Stimulated activated naive CD8-positive, alpha-beta T cell treated with anti-CD3 and anti-CD28 coated beads, Interleukin-15, Interleukin-2, amounts not matched to agents 100 ng/mL and 50 ng/mL, for 24 hours (primary cell): ENCODE measurements around the gene BRINP3.

Experiments used
- H3K27ac Mint-ChIP-seq: one replicate; pipeline ENCODE4 v1.8.0; 2021; ENCODE audit warnings: mild to moderate bottlenecking, mixed read lengths
- H3K27me3 Mint-ChIP-seq: one replicate; pipeline ENCODE4 v1.8.0; 2021; ENCODE audit warnings: mixed read lengths
- H3K36me3 Mint-ChIP-seq: one replicate; pipeline ENCODE4 v1.8.0; 2021; ENCODE audit warnings: low read depth, mixed read lengths
- H3K4me1 Mint-ChIP-seq: one replicate; pipeline ENCODE4 v1.8.0; 2021; ENCODE audit warnings: low read depth, mixed read lengths
- H3K4me3 Mint-ChIP-seq: one replicate; pipeline ENCODE4 v1.8.0; 2021; ENCODE audit warnings: mild to moderate bottlenecking, mixed read lengths
- H3K9me3 Mint-ChIP-seq: one replicate; pipeline ENCODE4 v1.8.0; 2021; ENCODE audit warnings: mixed read lengths

Gene BRINP3

DNA sequence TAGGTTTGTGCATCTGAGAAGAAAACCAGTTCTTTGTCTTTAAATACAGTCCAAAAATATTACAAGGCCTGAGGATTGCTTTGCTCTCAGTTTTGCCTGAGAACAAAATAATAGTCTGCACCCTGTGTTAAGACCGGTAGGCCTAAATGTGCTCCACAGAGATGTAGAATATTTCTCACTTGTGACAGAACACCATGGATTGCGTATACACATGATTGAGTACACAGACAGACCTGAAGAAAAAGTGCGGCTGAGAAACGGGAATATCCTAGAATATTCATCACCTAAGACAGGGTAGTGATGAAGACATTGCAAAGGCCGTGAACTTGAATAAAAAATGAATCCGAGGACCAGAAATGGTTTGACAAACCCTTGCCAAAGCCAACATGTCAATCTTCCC lies 155.4 kb downstream of the BRINP3 start:
- H3K27me3 Mint-ChIP-seq = no peaks in the 10 kb centered on the region
- no peak overlapping the region for H3K4me3 Mint-ChIP-seq
- peaks cover 7% of the 10 kb centered on the region for H3K9me3 Mint-ChIP-seq
- H3K36me3 Mint-ChIP-seq = no peaks in the 10 kb centered on the region
- H3K27ac Mint-ChIP-seq = no peak overlapping the region
- H3K4me1 Mint-ChIP-seq = no peaks in the 10 kb centered on the region

DNA sequence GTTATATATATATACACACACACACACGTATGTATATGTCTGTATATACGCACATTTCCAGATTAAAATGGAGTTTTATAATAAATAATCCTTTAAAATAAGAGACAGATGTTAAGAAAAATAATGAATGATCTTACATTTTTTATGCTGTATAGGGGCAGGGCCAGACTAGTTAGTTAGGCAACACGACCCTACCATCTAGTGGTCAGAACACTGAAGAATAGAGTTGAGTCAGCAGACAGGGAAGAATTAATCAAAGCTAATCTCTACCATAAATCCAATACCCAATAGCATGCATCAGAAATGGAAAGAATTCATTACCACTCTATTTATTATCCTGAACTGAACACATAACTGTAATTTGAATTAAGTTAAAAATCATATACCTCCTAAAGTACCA lies 156.7 kb downstream of the BRINP3 start:
- H3K27ac Mint-ChIP-seq = no peak overlapping the region
- H3K9me3 Mint-ChIP-seq = peaks cover 7% of the 10 kb centered on the region
- no peaks in the 10 kb centered on the region for H3K27me3 Mint-ChIP-seq
- H3K4me1 Mint-ChIP-seq = no peaks in the 10 kb centered on the region
- H3K36me3 Mint-ChIP-seq = no peaks in the 10 kb centered on the region
- H3K4me3 Mint-ChIP-seq = no peak overlapping the region

DNA sequence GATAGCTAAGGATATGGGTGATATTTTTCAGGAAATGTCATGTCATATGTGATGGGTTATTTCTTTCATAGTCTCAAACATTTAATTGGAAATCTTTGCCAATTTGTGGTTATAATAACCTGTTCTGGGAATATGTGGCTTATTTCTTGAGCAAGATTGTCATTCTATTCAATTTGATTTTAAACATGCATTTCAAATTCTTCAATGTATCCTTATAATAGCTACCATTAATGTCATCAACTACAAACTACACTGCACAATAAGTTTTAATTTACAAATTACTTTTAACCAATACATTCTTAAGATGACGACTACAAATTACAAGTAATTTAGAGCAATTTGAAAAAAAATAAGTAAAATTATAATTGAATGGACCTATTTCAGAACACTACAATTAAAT lies 164.9 kb downstream of the BRINP3 start:
- Mint-ChIP-seq H3K4me1 (no peaks in the 10 kb centered on the region), H3K27ac (no peak overlapping the region), H3K36me3 (no peaks in the 10 kb centered on the region), H3K4me3 (no peak overlapping the region), H3K9me3 (peaks cover 7% of the 10 kb centered on the region), H3K27me3 (no peaks in the 10 kb centered on the region)

DNA sequence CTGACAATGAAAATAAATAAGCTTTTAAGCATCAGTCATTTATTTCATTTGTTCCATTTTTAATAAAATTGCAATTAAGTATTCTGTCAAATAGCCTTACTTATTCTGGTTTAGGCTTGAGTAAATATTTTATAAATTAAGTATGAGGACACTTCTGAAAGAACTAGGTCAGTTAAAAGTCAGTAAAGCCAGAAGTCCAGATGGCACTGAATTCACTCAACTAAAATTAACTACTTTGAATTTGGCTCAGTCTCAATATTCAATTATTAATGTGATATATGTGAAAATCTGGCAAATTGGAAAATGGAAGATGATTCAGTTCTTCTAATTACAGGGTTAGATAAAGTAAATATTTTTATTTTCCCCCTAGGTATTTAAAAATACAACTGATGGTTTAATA lies 174.2 kb downstream of the BRINP3 start:
- no peaks in the 10 kb centered on the region for H3K36me3 Mint-ChIP-seq
- H3K4me3 Mint-ChIP-seq = no peak overlapping the region
- no peak overlapping the region for H3K27ac Mint-ChIP-seq
- no peaks in the 10 kb centered on the region for H3K27me3 Mint-ChIP-seq
- H3K9me3 Mint-ChIP-seq = peaks cover 3% of the 10 kb centered on the region
- no peaks in the 10 kb centered on the region for H3K4me1 Mint-ChIP-seq

DNA sequence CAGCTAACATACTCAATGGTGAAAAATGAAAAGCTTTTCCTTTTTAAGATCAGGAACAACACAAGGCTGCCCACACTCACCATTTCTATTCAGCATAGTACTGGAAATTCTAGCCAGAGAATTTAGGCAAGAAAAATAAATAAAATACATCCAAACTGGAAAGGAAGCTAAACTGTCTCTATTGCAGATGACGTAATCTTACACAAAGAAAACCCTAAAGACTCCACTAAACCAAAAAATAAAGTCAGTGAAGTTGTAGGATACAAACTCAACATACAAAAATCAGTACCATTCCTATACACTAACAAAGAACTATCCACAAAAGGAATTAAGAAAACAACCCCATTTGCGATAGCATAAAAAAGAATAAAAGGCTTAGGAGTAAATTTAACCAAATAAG lies 181.2 kb downstream of the BRINP3 start:
- H3K4me1 Mint-ChIP-seq = no peaks in the 10 kb centered on the region
- H3K27ac Mint-ChIP-seq = no peak overlapping the region
- H3K36me3 Mint-ChIP-seq = no peaks in the 10 kb centered on the region
- H3K4me3 Mint-ChIP-seq = no peak overlapping the region
- no peaks in the 10 kb centered on the region for H3K27me3 Mint-ChIP-seq
- H3K9me3 Mint-ChIP-seq = no peaks in the 10 kb centered on the region

DNA sequence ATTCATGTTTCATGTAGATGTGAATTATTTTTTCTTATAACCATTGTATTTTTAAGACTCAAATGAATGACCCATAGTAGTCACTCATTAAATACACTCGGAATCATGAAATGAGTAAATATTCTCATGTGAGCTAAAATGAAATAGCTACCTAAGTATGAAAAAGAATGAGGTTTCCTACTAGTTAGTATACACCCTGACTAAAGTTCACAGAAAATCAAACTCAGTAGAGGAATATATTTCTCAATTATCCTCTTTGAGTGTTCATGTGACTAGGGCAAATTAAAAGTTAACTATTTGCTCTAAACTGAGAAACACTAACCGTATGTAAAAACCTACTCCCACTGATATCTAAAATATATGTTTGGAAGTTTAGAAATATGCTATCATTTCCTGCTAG lies 187.8 kb downstream of the BRINP3 start:
- peaks cover 4% of the 10 kb centered on the region for H3K9me3 Mint-ChIP-seq
- H3K27ac Mint-ChIP-seq = no peak overlapping the region
- H3K27me3 Mint-ChIP-seq = no peaks in the 10 kb centered on the region
- no peaks in the 10 kb centered on the region for H3K4me1 Mint-ChIP-seq
- H3K36me3 Mint-ChIP-seq = no peaks in the 10 kb centered on the region
- no peak overlapping the region for H3K4me3 Mint-ChIP-seq

DNA sequence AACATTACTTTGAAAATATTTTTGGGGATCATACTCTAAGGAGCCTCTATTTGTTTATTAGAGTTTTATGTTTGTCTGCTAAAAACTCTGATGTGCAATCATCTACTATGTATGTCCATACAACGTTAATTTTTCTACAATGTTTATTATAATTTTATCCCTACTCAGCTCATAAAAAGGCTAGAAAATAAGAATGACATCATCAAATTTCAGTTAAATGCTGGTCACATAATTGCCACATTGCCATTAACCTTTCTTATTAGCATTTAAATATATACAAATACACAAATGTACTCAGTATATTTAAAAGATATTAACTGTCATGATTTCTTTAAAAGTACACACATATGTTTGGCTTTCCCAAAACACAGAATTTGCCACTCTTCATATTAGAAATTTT lies 191.6 kb downstream of the BRINP3 start:
- Mint-ChIP-seq H3K4me1 (no peaks in the 10 kb centered on the region), H3K36me3 (no peaks in the 10 kb centered on the region), H3K27me3 (no peaks in the 10 kb centered on the region), H3K4me3 (no peak overlapping the region), H3K27ac (no peak overlapping the region), H3K9me3 (peaks cover 8% of the 10 kb centered on the region)

DNA sequence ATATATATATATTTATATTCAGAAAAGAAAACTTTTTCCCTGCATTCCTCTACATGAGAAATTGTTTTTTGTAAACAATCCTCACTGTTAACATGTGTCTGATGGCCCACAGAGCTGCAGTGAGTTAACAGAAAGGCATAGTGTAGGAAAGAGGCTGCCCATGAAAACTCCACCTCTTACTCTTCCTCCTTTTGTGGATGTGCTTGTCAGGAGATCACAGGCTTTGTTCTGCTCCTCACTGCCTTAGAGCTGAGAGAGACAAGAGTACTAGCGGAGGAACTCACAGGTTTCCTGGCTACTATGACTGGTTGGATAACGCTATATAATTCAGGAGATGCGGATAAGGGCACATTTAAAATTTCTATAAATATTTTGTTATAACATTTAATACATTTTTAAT lies 200.6 kb downstream of the BRINP3 start:
- Mint-ChIP-seq H3K4me1 (no peaks in the 10 kb centered on the region), H3K27ac (no peak overlapping the region), H3K36me3 (no peaks in the 10 kb centered on the region), H3K9me3 (peaks cover 11% of the 10 kb centered on the region), H3K4me3 (no peak overlapping the region), H3K27me3 (no peaks in the 10 kb centered on the region)

DNA sequence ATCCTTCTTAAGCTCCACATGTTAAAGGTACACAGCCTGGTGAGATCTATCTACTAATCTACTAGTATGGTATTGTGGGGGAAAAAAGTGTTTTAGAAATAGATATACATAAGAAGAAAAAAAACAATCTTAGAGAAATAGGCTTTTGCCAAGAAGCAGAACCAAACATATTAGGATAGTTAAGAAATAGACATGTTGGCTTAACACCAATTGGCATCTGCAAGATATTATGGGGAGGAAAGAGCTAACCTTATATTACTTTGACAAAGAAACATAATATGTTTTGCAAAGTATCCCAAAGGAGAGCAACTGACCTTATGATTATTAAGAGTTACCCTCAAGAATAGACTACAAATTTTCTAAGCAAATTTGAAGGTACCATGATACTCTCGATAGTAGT lies 202.9 kb downstream of the BRINP3 start:
- no peak overlapping the region for H3K27ac Mint-ChIP-seq
- no peak overlapping the region for H3K4me3 Mint-ChIP-seq
- no peaks in the 10 kb centered on the region for H3K4me1 Mint-ChIP-seq
- peaks cover 6% of the 10 kb centered on the region for H3K9me3 Mint-ChIP-seq
- no peaks in the 10 kb centered on the region for H3K36me3 Mint-ChIP-seq
- H3K27me3 Mint-ChIP-seq = no peaks in the 10 kb centered on the region

DNA sequence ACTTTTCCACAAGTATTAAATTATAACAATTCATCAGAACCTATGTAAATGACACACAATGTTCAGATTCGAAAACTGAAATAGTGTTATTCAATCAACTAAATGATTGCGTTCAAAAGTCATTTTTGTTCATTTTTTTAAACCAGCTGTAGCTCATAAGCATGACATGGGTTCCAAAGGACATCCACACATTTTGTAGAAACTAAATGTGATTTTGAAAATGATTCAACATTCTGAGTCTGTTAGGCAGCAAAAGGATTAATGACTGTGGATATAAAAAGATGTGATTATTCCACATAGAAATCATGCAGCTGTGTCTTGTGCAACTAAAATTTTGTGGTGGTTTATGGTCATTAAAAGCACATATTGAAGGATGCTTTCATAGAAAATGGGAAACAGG lies 204.5 kb downstream of the BRINP3 start:
- no peaks in the 10 kb centered on the region for H3K36me3 Mint-ChIP-seq
- H3K4me3 Mint-ChIP-seq = no peak overlapping the region
- no peaks in the 10 kb centered on the region for H3K4me1 Mint-ChIP-seq
- peaks cover 9% of the 10 kb centered on the region for H3K9me3 Mint-ChIP-seq
- H3K27me3 Mint-ChIP-seq = no peaks in the 10 kb centered on the region
- no peak overlapping the region for H3K27ac Mint-ChIP-seq

DNA sequence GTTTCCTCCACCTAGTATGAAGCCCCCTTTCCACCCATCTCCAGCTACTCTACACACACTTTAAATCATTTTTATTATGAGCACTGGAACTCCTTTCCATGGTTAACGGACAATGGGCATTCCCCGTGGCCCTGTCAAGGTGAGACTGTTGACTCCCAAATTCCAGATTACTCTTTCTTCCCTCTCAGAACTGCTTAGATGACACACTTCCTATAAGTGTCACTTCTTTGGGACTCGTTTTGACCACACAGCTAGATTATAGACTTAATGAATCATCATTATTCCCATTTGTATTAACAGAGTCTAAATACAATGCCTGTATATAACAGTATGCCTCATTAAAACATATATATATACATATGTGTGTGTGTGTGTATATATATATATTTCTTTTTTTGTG lies 215.1 kb downstream of the BRINP3 start:
- H3K36me3 Mint-ChIP-seq = no peaks in the 10 kb centered on the region
- no peak overlapping the region for H3K4me3 Mint-ChIP-seq
- H3K9me3 Mint-ChIP-seq = peaks cover 7% of the 10 kb centered on the region
- H3K27ac Mint-ChIP-seq = no peak overlapping the region
- no peaks in the 10 kb centered on the region for H3K4me1 Mint-ChIP-seq
- H3K27me3 Mint-ChIP-seq = no peaks in the 10 kb centered on the region

DNA sequence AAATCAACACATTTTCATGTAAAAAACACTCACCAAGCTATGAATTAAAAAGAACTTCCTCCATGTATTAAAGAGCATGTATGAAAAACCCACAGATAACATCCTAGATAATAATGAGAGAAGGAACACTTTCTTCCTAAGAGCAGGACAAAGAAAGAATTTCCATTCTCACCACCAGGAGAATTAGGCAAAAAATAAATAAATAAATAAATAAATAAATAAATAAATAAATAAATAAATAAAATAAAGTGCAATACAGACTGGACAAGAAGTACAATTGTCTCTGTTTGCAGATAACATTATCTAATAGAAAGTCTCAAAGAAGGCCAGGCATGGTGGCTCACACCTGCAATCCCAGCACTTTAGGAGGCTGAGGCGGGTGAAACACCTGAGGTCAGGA lies 218.2 kb downstream of the BRINP3 start:
- Mint-ChIP-seq H3K27me3 (no peaks in the 10 kb centered on the region), H3K36me3 (no peaks in the 10 kb centered on the region)

DNA sequence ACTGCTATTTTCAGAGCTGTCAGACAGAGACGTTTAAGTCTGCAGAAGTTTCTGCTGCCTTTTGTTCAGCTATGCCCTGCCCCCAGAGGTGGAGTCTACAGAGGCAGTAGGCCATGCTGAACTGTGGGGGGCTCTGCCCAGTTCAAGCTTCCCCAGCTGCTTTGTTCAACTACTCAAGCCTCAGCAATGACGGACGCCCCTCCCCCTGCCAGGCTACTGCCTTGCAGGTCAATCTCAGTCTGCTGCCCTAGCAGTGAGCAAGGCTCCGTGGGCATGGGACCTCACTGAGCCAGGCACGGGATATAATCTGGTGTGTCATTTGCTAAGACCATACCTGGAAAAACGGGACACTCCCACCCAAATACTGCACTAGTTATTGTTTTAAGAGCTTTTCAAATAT lies 219.7 kb downstream of the BRINP3 start:
- H3K36me3 Mint-ChIP-seq = no peaks in the 10 kb centered on the region
- H3K9me3 Mint-ChIP-seq = peaks cover 22% of the 10 kb centered on the region
- H3K4me1 Mint-ChIP-seq = no peaks in the 10 kb centered on the region
- no peaks in the 10 kb centered on the region for H3K27me3 Mint-ChIP-seq
- no peak overlapping the region for H3K4me3 Mint-ChIP-seq
- no peak overlapping the region for H3K27ac Mint-ChIP-seq

More for the DNA sequence above, 218.2 kb downstream of the BRINP3 start:
- Mint-ChIP-seq H3K27ac (no peak overlapping the region), H3K4me3 (no peak overlapping the region), H3K4me1 (no peaks in the 10 kb centered on the region), H3K9me3 (peaks cover 18% of the 10 kb centered on the region)

DNA sequence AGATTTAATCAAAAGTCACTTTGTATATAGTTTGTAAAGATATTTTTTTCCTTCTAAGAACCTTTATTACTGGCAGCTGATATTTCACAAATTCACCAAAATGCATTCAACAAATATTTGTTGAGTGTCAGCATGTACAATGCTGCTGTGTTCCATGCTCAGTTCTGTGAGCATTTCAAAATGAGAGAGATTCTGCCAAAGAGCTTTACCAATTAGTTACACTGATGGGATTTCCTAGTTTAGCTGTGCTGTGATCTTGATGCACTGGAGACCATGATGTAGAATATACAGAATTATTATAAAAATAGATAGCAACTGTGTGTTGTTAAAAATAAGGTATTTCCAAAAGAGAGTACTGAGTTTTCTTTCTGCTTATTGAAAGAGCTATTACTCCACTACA lies 225.6 kb downstream of the BRINP3 start:
- H3K27me3 Mint-ChIP-seq = no peaks in the 10 kb centered on the region
- H3K9me3 Mint-ChIP-seq = peaks cover 19% of the 10 kb centered on the region
- H3K27ac Mint-ChIP-seq = no peak overlapping the region
- H3K4me1 Mint-ChIP-seq = no peaks in the 10 kb centered on the region
- no peak overlapping the region for H3K4me3 Mint-ChIP-seq
- no peaks in the 10 kb centered on the region for H3K36me3 Mint-ChIP-seq

DNA sequence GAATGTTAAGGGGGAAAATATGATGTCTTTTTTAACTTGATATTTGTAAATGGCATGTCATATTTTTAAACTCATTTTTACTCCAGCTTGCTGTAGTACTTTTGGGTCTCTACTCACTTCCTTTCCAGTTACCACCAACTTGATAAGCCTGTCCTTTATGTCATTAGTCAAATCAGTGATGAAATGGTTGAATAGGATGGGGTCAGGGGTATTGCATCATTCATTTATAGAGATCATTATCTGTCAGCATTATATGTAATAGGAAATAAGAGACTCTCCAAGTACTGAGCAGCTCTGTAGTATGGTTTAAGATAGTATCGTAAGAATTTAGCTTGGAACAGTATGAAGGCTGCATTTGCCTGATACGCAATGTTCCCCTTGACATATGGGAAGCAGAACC lies 227.3 kb downstream of the BRINP3 start:
- H3K9me3 Mint-ChIP-seq = peaks cover 11% of the 10 kb centered on the region

DNA sequence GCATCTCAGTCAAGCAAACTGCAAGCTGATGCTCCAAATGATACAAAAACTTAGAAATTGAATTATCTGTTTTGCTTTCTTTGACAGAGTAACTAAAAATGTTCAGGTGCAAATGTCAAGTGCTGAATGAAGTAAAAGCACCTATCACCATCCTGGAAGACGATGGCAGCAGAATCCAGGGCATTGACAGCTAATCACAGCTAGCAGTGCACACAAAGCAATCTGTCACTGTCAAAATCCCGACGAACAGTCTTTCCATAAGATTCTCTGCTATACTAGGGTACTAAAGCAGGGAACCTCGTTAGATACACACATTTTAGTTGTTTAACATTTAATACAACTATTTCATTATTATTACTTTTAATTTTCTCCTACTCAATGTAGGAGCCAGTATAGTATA lies 233.3 kb downstream of the BRINP3 start:
- H3K27ac Mint-ChIP-seq = no peak overlapping the region
- H3K36me3 Mint-ChIP-seq = no peaks in the 10 kb centered on the region
- H3K27me3 Mint-ChIP-seq = no peaks in the 10 kb centered on the region
- no peak overlapping the region for H3K4me3 Mint-ChIP-seq
- no peaks in the 10 kb centered on the region for H3K9me3 Mint-ChIP-seq
- no peaks in the 10 kb centered on the region for H3K4me1 Mint-ChIP-seq

More for the DNA sequence above, 227.3 kb downstream of the BRINP3 start:
- no peaks in the 10 kb centered on the region for H3K4me1 Mint-ChIP-seq
- no peak overlapping the region for H3K27ac Mint-ChIP-seq
- H3K36me3 Mint-ChIP-seq = no peaks in the 10 kb centered on the region
- no peaks in the 10 kb centered on the region for H3K27me3 Mint-ChIP-seq
- H3K4me3 Mint-ChIP-seq = no peak overlapping the region

DNA sequence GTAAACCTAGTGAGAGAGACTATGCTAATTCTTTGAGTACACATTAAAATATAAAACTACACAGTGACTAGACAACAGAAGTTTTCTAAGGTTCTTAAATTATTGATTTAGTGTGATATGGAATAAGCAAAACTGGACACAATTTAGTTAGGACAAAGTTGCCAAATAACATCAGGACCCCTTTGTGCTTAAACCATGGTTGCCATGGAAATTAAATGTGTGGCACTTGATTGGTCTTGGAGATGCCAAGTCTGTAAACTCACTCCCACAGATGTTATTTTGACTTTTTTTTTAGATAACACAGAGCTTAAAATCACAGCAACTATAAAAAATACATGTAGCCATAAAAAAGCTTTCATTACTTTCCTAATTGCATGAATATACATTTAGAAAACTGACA lies 234.6 kb downstream of the BRINP3 start:
- H3K9me3 Mint-ChIP-seq = no peaks in the 10 kb centered on the region
- no peaks in the 10 kb centered on the region for H3K27me3 Mint-ChIP-seq
- H3K4me3 Mint-ChIP-seq = no peak overlapping the region
- H3K4me1 Mint-ChIP-seq = no peaks in the 10 kb centered on the region
- H3K36me3 Mint-ChIP-seq = no peaks in the 10 kb centered on the region
- H3K27ac Mint-ChIP-seq = no peak overlapping the region
